GM18517 (cell line): Measurements from ENCODE around the gene DGKG.

Source experiments
- ATAC-seq: cut with Tn5 transposase; IDR thresholded peaks from one replicate; pipeline ENCODE4 v1.9.1; 2021; ENCODE audit warnings: mild to moderate bottlenecking, moderate library complexity; ENCODE audit not compliant: unreplicated experiment

DGKG gene

GRCh38 chr3:186151077-186151971 is 210.7 kb downstream of the DGKG start:
- no peak for ATAC-seq

GRCh38 chr3:186150041-186150830 is 211.8 kb downstream of the DGKG start:
- no peak for ATAC-seq

GRCh38 chr3:186149319-186149960 is 212.6 kb downstream of the DGKG start:
- ATAC-seq = no peak

- ATAC-seq = no peak
These were observed 217.8 kb downstream of the DGKG start for GRCh38 chr3:186144257-186144656.

- ATAC-seq = no peak
These were observed 218.8 kb downstream of the DGKG start for GRCh38 chr3:186143250-186143649.

- ATAC-seq = no peak
These were observed 219.6 kb downstream of the DGKG start for GRCh38 chr3:186142393-186142932.

GRCh38 chr3:186141790-186142189 is 220.2 kb downstream of the DGKG start:
- ATAC-seq = no peak

GRCh38 chr3:186138272-186138981 is 223.6 kb downstream of the DGKG start:
- no peak for ATAC-seq

GRCh38 chr3:186137051-186137685 is 224.9 kb downstream of the DGKG start:
- no peak for ATAC-seq

GRCh38 chr3:186133980-186134379 is 228.1 kb downstream of the DGKG start:
- ATAC-seq = no peak

GRCh38 chr3:186132487-186132886 is 229.5 kb downstream of the DGKG start:
- ATAC-seq = no peak

GRCh38 chr3:186129206-186129605 is 232.8 kb downstream of the DGKG start:
- no peak for ATAC-seq

GRCh38 chr3:186128158-186128557 is 233.9 kb downstream of the DGKG start:
- no peak for ATAC-seq

GRCh38 chr3:186127463-186127862 is 234.6 kb downstream of the DGKG start:
- no peak for ATAC-seq

GRCh38 chr3:186125118-186125517 is 236.9 kb downstream of the DGKG start:
- ATAC-seq = no peak

- ATAC-seq = no peak
These were observed 237.4 kb downstream of the DGKG start for GRCh38 chr3:186124592-186124991.

- no peak for ATAC-seq
These were observed 239.0 kb downstream of the DGKG start for GRCh38 chr3:186123012-186123411.

GRCh38 chr3:186121968-186122367 is 240.1 kb downstream of the DGKG start:
- ATAC-seq = no peak

- no peak for ATAC-seq
These were observed 240.8 kb downstream of the DGKG start for GRCh38 chr3:186121278-186121677.

- no peak for ATAC-seq
These were observed 242.5 kb downstream of the DGKG start for GRCh38 chr3:186119499-186119898.
